Measurements from ENCODE around the gene FBXO28. TPM values are rescaled to one million over a fixed set of nuclear protein-coding genes. Genes with fewer than 3 reads are reported as not detected.

FBXO28 gene
- total RNA-seq, 1 donor from 2014 or later = 40.6 TPM

DNA sequence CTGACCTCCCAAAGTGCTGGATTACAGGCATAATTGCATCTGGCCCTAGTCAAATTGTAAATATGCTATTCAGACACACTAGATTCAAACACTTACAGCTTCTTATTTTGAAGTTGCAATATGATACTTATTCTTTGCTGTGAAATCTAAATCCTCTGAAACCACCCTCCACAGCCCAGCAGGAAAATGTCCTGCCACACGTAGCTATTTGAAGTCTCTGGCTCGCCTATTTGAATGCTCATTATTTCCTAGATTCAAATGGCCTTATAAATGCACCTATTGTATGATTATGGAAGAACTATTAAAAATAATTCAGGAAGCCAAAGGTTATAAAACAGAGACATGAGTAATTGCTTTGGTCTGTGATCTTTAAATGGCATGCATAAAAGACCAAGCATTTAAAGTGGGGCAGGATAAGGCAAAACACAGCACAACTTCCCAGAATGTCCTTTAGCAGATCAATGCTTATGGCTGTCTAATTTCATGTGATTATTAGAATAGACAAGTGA is 26.6 kb upstream of the FBXO28 start:
- Mint-ChIP-seq H3K4me1 (ENCODE audit: unreplicated experiment) (no peaks in the 10 kb centered on the region), H3K4me3 (ENCODE audit: unreplicated experiment) (no peak overlapping the region), H3K9me3 (ENCODE audit: unreplicated experiment) (no peaks in the 10 kb centered on the region), H3K27me3 (ENCODE audit: unreplicated experiment) (peaks cover 1% of the 10 kb centered on the region), H3K27ac (ENCODE audit: unreplicated experiment) (no peak overlapping the region), H3K36me3 (ENCODE audit: low read depth, unreplicated experiment) (no peaks in the 10 kb centered on the region)
- DNase-seq (ENCODE audit: low spot score) = no peak
- TF ChIP-seq, protein P1, sequence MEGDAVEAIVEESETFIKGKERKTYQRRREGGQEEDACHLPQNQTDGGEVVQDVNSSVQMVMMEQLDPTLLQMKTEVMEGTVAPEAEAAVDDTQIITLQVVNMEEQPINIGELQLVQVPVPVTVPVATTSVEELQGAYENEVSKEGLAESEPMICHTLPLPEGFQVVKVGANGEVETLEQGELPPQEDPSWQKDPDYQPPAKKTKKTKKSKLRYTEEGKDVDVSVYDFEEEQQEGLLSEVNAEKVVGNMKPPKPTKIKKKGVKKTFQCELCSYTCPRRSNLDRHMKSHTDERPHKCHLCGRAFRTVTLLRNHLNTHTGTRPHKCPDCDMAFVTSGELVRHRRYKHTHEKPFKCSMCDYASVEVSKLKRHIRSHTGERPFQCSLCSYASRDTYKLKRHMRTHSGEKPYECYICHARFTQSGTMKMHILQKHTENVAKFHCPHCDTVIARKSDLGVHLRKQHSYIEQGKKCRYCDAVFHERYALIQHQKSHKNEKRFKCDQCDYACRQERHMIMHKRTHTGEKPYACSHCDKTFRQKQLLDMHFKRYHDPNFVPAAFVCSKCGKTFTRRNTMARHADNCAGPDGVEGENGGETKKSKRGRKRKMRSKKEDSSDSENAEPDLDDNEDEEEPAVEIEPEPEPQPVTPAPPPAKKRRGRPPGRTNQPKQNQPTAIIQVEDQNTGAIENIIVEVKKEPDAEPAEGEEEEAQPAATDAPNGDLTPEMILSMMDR (IDR thresholded peaks at IDR 0.05; ENCODE audit: unreplicated experiment) = no peak

DNA sequence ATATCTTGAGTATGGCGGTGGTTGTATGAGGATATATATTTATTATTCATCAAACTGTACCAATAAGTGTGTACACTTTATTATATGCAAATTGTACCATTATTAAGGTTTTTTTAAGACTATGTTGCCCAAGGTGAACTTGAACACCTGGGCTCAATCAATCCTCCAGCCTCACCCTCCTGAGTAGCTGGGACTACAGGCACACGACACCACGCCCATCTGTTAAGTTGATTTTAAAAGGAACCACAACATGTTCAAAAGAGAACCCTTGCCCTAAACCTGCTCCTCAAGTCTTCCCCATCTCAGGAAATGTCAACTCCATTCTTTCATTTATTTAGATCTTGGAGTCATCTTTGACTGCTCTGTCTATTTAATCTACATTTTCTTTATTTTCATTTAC is 24.3 kb upstream of the FBXO28 start:
- Mint-ChIP-seq H3K27me3 (ENCODE audit: unreplicated experiment) (peaks cover 1% of the 10 kb centered on the region), H3K9me3 (ENCODE audit: unreplicated experiment) (no peaks in the 10 kb centered on the region), H3K27ac (ENCODE audit: unreplicated experiment) (no peak overlapping the region), H3K36me3 (ENCODE audit: low read depth, unreplicated experiment) (no peaks in the 10 kb centered on the region), H3K4me3 (ENCODE audit: unreplicated experiment) (no peak overlapping the region), H3K4me1 (ENCODE audit: unreplicated experiment) (no peaks in the 10 kb centered on the region)
- TF ChIP-seq, protein P1 (IDR thresholded peaks at IDR 0.05; ENCODE audit: unreplicated experiment) = no peak
- DNase-seq (ENCODE audit: low spot score) = no peak

DNA sequence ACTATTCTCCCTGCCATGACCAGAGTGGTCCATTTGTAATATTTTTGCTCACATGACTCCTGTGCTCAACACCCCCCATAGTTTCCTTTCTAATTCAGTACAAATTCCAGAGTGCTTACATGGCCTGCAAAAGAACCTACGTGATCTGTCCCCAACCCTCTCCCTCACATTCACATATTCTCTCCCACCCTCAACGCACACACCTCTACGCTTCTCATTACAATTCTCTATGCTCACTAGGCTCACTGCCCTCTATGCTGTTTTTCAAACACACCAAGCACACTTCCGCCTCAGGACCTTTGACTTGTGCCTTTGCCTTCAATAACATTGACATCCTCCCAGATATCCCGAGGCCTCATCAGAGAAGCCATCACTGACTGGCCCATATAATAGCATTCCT is 23.8 kb upstream of the FBXO28 start:
- Mint-ChIP-seq H3K27ac (ENCODE audit: unreplicated experiment) (no peak overlapping the region), H3K9me3 (ENCODE audit: unreplicated experiment) (no peaks in the 10 kb centered on the region), H3K36me3 (ENCODE audit: low read depth, unreplicated experiment) (no peaks in the 10 kb centered on the region), H3K4me3 (ENCODE audit: unreplicated experiment) (no peak overlapping the region), H3K4me1 (ENCODE audit: unreplicated experiment) (no peaks in the 10 kb centered on the region), H3K27me3 (ENCODE audit: unreplicated experiment) (peaks cover 1% of the 10 kb centered on the region)
- DNase-seq (ENCODE audit: low spot score) = no peak
- TF ChIP-seq, protein P1 (IDR thresholded peaks at IDR 0.05; ENCODE audit: unreplicated experiment) = no peak

DNA sequence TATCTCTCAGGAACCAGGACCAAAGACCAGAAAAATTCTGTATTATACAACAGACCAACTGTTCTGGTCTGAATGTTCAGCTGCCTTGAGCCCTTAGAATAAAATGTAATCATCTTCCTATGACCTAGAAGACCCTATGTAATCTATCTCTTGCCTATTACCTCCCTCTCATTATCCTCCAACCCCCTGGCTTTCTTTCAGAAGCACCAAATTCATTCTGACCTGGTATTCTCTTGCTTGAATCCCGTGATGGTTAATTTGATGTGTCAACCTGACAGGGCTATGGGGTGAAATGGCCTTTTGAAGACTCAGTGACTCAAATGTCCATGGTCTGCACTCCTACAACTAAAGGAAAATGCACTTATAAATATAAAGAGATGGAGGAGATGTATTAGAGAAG is 21.8 kb upstream of the FBXO28 start:
- no peaks in the 10 kb centered on the region for H3K4me1 Mint-ChIP-seq (ENCODE audit: unreplicated experiment)
- no peaks in the 10 kb centered on the region for H3K36me3 Mint-ChIP-seq (ENCODE audit: low read depth, unreplicated experiment)
- no peaks in the 10 kb centered on the region for H3K9me3 Mint-ChIP-seq (ENCODE audit: unreplicated experiment)
- TF ChIP-seq, protein P1 (IDR thresholded peaks at IDR 0.05; ENCODE audit: unreplicated experiment) = no peak
- no peak for DNase-seq (ENCODE audit: low spot score)
- peaks cover 1% of the 10 kb centered on the region for H3K27me3 Mint-ChIP-seq (ENCODE audit: unreplicated experiment)
- H3K4me3 Mint-ChIP-seq (ENCODE audit: unreplicated experiment) = no peak overlapping the region
- no peak overlapping the region for H3K27ac Mint-ChIP-seq (ENCODE audit: unreplicated experiment)

DNA sequence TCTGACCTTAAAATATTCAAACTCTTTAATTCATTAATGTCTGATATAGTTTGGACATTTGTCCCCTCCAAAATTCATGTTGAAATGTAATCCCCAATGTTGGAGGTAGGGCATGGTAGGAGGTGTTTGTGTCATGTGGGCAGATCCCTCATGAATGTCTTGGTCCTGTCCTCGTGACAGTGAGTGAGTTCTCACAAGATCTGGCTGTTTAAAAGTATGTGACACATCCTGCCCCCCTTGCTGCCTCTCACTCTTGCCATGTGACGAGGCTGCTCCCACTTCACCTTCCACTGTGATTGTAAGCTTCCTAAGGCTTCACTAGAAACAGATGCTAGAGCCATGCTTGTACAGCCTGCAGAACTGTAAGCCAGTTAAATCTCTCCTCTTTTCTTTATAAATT is 21.3 kb upstream of the FBXO28 start:
- DNase-seq (ENCODE audit: low spot score) = no peak
- H3K36me3 Mint-ChIP-seq (ENCODE audit: low read depth, unreplicated experiment) = no peaks in the 10 kb centered on the region
- no peak overlapping the region for H3K27ac Mint-ChIP-seq (ENCODE audit: unreplicated experiment)
- TF ChIP-seq, protein P1 (IDR thresholded peaks at IDR 0.05; ENCODE audit: unreplicated experiment) = no peak
- H3K9me3 Mint-ChIP-seq (ENCODE audit: unreplicated experiment) = no peaks in the 10 kb centered on the region
- peaks cover 1% of the 10 kb centered on the region for H3K27me3 Mint-ChIP-seq (ENCODE audit: unreplicated experiment)
- H3K4me3 Mint-ChIP-seq (ENCODE audit: unreplicated experiment) = no peak overlapping the region
- H3K4me1 Mint-ChIP-seq (ENCODE audit: unreplicated experiment) = no peaks in the 10 kb centered on the region
